ENCODE results near the gene TSKU. TPM values are rescaled to one million over a fixed set of nuclear protein-coding genes. Genes with fewer than 3 reads are reported as not detected.
"Not testable (repeated sequence)": the region's sequence is repeated elsewhere in the genome, so short reads cannot be mapped to it uniquely, and the experiment has no call there.

Gene TSKU
- total RNA-seq, 1 donor: 24.6 TPM

- peak; percentile 53 for DNase-seq (ENCODE audit: low read depth)
- TF ChIP-seq CTCF (IDR thresholded peaks at IDR 0.05; ENCODE audit: insufficient read depth, low read length): no peak
- H3K4me3 ChIP-seq (ENCODE audit: low read depth, low read length): no peak overlapping the region
Observed at GRCh38 chr11:76824083-76824939, 41.2 kb downstream of the TSKU start.

GRCh38 chr11:76824980-76825725 is 42.0 kb downstream of the TSKU start:
- TF ChIP-seq CTCF (IDR thresholded peaks at IDR 0.05; ENCODE audit: insufficient read depth, low read length): no peak
- DNase-seq (ENCODE audit: low read depth): peak; percentile 70
- H3K4me3 ChIP-seq (ENCODE audit: low read depth, low read length): no peak overlapping the region

GRCh38 chr11:76825726-76826396 is 42.7 kb downstream of the TSKU start:
- no peak for TF ChIP-seq CTCF (IDR thresholded peaks at IDR 0.05; ENCODE audit: insufficient read depth, low read length)
- H3K4me3 ChIP-seq (ENCODE audit: low read depth, low read length): no peak overlapping the region
- no peak for DNase-seq (ENCODE audit: low read depth)

GRCh38 chr11:76826508-76826907 is 43.4 kb downstream of the TSKU start:
- DNase-seq (ENCODE audit: low read depth); H3K4me3 ChIP-seq (ENCODE audit: low read depth, low read length): not testable (repeated sequence)

- DNase-seq (ENCODE audit: low read depth); H3K4me3 ChIP-seq (ENCODE audit: low read depth, low read length): not testable (repeated sequence)
Observed at GRCh38 chr11:76827005-76827404, 43.8 kb downstream of the TSKU start.

- no peak overlapping the region for H3K4me3 ChIP-seq (ENCODE audit: low read depth, low read length)
- no peak for TF ChIP-seq CTCF (IDR thresholded peaks at IDR 0.05; ENCODE audit: insufficient read depth, low read length)
- peak; percentile 94 for DNase-seq (ENCODE audit: low read depth)
Observed at GRCh38 chr11:76830639-76831327, 47.6 kb downstream of the TSKU start.

GRCh38 chr11:76831686-76832310 is 48.6 kb downstream of the TSKU start:
- DNase-seq (ENCODE audit: low read depth): no peak
- no peak for TF ChIP-seq CTCF (IDR thresholded peaks at IDR 0.05; ENCODE audit: insufficient read depth, low read length)
- no peak overlapping the region for H3K4me3 ChIP-seq (ENCODE audit: low read depth, low read length)
